AG04450 (cell line): ENCODE data around the gene DYNLT1. TPM values are rescaled to one million over a fixed set of nuclear protein-coding genes. Genes with fewer than 3 reads are reported as not detected.

Source experiments
- CTCF ChIA-PET: fragments of 300-600, 350-600 bp; formaldehyde crosslinking; extraction: SDS; loops from one replicate; lab custom pipeline; 2022; ENCODE audit warnings: antibody characterized with exemption, inconsistent platforms; lab: Charles Lee
- POLR2A ChIA-PET: fragments of 350-600 bp; formaldehyde crosslinking; extraction: SDS; loops from one replicate; lab custom pipeline; 2021; ENCODE audit warnings: antibody characterized with exemption, inconsistent platforms; lab: Yijun Ruan, JAX
- DNase-seq: peaks from one replicate; pipeline ENCODE4 v3.0.0-alpha.2; 2011; ENCODE audit warnings: low read depth, low spot score
- H3K27ac ChIP-seq: one replicate; pipeline ENCODE4 v1.5.1; 2012; ENCODE audit warnings: low read depth, low read length, control low read depth
- H3K27me3 ChIP-seq: one replicate; pipeline ENCODE4 v1.6.0; 2012; ENCODE audit warnings: low read length; ENCODE audit not compliant: control insufficient read depth, insufficient read depth
- H3K4me3 ChIP-seq: 2 replicates; pipeline ENCODE4 v1.5.1; 2011; ENCODE audit warnings: mild to moderate bottlenecking, low read depth, low read length, control low read depth
- H3K9me3 ChIP-seq: 2 replicates; pipeline ENCODE4 v1.5.1; 2012; ENCODE audit warnings: low read length; ENCODE audit not compliant: control insufficient read depth, insufficient read depth
- CTCF ChIP-seq: IDR thresholded peaks from 2 replicates; pipeline ENCODE4 v1.5.1; 2011; ENCODE audit warnings: low read depth, low read length, control low read depth, inconsistent platforms
- polyA plus RNA-seq: library from polyadenylated mRNA; depleted of rRNA; stranded (reverse); fragments of >200 nt; gene quantifications from 2 replicates; pipeline ENCODE4 v1.2.3, GENCODE V29; 2011

Gene DYNLT1
- polyA plus RNA-seq, 1 experiment = 422 TPM

GRCh38 chr6:158686311-158686710, 41.8 kb upstream of the DYNLT1 start:
- POLR2A ChIA-PET = no interaction called here
- DNase-seq = no peak
- Histone ChIP-seq H3K27me3 (no peaks in the 10 kb centered on the region), H3K4me3 (no peak overlapping the region), H3K27ac (no peak overlapping the region), H3K9me3 (no peaks in the 10 kb centered on the region)
- TF ChIP-seq CTCF = no peak
- CTCF ChIA-PET = no interaction called here

- Histone ChIP-seq H3K27me3 (no peaks in the 10 kb centered on the region), H3K4me3 (no peak overlapping the region), H3K9me3 (no peaks in the 10 kb centered on the region), H3K27ac (no peak overlapping the region)
- no peak for TF ChIP-seq CTCF
- ChIA-PET POLR2A (interaction anchor here (0.7 kb wide), 1 partner anchor 22 kb away, joined by 11 read pairs; no protein-coding TSS in a partner anchor), CTCF (no interaction called here)
- no peak for DNase-seq
Observed at GRCh38 chr6:158684745-158685324, 40.3 kb upstream of the DYNLT1 start.

GRCh38 chr6:158684311-158684710, 39.8 kb upstream of the DYNLT1 start:
- ChIA-PET CTCF (no interaction called here), POLR2A (interaction anchor here (0.7 kb wide), 1 partner anchor 21 kb away, joined by 11 read pairs; no protein-coding TSS in a partner anchor)
- no peak overlapping the region for H3K4me3 ChIP-seq
- H3K27me3 ChIP-seq = no peaks in the 10 kb centered on the region
- H3K27ac ChIP-seq = no peak overlapping the region
- DNase-seq = no peak
- H3K9me3 ChIP-seq = no peaks in the 10 kb centered on the region
- TF ChIP-seq CTCF = no peak

- DNase-seq = no peak
- H3K27ac ChIP-seq = no peak overlapping the region
- H3K27me3 ChIP-seq = no peaks in the 10 kb centered on the region
- no peak overlapping the region for H3K4me3 ChIP-seq
- CTCF ChIA-PET = interaction anchor here (0.6 to 1.2 kb wide), 3 partner anchors 10 to 1317 kb away, joined by 3 to 5 read pairs (median 4); no protein-coding TSS in a partner anchor
- POLR2A ChIA-PET = no interaction called here
- H3K9me3 ChIP-seq = no peaks in the 10 kb centered on the region
- no peak for TF ChIP-seq CTCF
Observed at GRCh38 chr6:158680481-158680880, 35.9 kb upstream of the DYNLT1 start.

- POLR2A ChIA-PET = no interaction called here
- no peak for DNase-seq
- Histone ChIP-seq H3K9me3 (no peaks in the 10 kb centered on the region), H3K27ac (no peak overlapping the region), H3K27me3 (no peaks in the 10 kb centered on the region), H3K4me3 (no peak overlapping the region)
- CTCF ChIA-PET = interaction anchor here (0.6 to 1.2 kb wide), 3 partner anchors 10 to 1317 kb away, joined by 3 to 5 read pairs (median 4); no protein-coding TSS in a partner anchor
- TF ChIP-seq CTCF = no peak
Observed at GRCh38 chr6:158680015-158680414, 35.5 kb upstream of the DYNLT1 start.
